Measurements from ENCODE around the gene OSM.
"Not testable (repeated sequence)": the region's sequence is repeated elsewhere in the genome, so short reads cannot be mapped to it uniquely, and the experiment has no call there.

The OSM gene

GRCh38 chr22:30224161-30224857 lies 42.3 kb downstream of the OSM start:
- intact Hi-C loops (cut with DNase I), result no loop called here
- DNase-seq, result no peak

DNA sequence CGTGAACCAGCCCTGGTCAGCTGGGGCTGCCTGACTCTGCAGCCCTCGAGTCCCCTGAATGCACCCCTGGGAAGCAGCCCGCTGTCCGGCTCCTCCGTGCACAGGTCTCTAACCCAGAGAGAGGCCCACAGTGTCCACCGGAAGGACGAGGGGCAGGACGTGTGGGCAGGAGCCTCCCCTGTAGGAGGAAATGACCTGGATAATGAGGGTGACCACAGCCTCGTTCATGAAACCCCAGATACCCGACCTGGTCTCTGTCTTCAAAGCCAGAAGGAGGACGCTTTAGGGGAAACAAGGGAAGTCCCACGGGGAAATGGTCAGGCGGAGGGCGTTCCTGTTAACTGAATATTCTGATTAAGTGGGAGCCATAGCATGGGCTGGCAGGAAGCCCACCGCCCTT lies 43.3 kb downstream of the OSM start:
- intact Hi-C loops (cut with DNase I), result no loop called here
- DNase-seq, result no peak

DNA sequence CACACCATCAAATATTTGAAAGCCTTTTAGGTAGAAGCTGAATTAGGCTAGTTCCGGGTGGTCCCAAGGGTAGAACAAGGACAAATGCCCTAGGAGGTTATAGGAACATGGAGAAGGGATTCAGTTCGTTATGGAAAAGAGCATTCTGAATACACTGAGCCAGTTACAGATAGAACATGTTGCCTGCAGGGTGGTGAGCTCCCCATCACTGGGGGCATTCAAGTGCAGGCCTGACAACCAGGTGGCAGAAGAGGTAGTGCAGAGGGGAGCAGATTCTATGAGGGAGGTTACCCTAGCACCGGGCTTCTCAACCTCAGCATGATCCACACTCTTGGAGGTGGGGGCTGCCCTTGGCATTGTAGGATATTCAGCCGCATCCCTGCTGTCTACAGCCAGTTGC lies 44.3 kb downstream of the OSM start:
- no peak for DNase-seq
- intact Hi-C loops (cut with DNase I), result no loop called here

GRCh38 chr22:30221121-30221992 lies 45.3 kb downstream of the OSM start:
- intact Hi-C loops (cut with DNase I), result no loop called here
- DNase-seq, result no peak

DNA sequence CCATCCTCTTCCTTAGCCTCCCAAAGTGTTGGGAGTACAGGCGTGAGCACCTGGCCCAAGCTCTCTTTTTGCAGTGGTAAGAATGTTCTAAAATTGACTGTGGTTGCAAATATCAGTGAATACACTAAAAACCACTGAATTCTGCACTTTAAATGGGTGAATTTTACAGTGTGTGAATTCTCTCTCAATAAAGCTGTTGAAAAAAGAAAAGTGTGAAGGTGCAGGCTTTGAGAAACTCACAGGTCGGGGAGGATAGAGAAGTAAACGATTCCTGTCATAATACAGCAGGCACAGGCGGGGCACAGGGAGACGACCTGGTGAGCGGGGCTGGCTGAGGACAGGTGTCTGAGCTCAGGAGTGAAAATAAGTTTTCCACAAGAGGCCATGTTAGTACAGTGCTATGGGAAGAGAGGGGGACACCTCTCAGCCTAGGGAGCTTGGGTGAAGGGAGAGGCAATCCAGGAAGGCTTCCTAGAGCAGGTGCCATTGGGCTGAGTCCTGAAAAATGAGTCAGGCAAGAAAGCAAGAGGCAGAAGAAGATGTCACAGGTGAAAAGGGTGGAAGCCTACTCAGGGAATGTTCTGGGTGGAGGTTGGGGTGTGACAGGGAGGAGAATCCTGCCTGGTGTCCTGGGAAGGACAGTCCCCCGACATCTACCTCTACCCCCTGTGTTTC lies 46.2 kb downstream of the OSM start:
- DNase-seq, result no peak
- intact Hi-C loops (cut with DNase I), result no loop called here

GRCh38 chr22:30219668-30220278 lies 46.9 kb downstream of the OSM start:
- no peak for DNase-seq
- intact Hi-C loops (cut with DNase I), result no loop called here

- no peak for DNase-seq
- intact Hi-C loops (cut with DNase I), result no loop called here
Observed at GRCh38 chr22:30219049-30219654, 47.5 kb downstream of the OSM start.

- intact Hi-C loops (cut with DNase I), result no loop called here
- DNase-seq, result peak in 19 of 42 donors; percentile 15 to 77 (median 43)
Observed at GRCh38 chr22:30217698-30218560, 48.7 kb downstream of the OSM start.

DNA sequence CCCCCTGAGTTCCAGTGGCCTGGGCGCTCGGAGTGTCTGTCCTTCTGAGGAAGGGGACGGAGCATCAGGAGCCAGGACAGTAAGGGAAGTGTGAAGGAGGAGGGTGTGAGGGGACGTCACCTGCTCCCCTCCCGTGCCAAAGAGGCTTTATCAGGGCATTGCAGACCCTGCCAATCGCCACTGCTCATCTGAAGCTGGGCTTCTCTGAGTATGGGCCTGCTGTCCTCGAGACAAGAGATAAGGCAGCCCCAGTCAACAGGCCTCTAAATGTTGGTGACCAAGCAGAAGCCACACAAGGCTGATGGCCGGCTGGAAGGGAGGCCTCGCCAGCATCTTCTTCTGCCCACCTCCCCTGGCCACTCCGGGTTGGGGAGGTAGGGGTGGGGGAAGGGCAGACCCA lies 49.9 kb downstream of the OSM start:
- intact Hi-C loops (cut with DNase I), result no loop called here
- no peak for DNase-seq

GRCh38 chr22:30216272-30216671 lies 50.4 kb downstream of the OSM start:
- DNase-seq; intact Hi-C loops (cut with DNase I): not testable (repeated sequence)

DNA sequence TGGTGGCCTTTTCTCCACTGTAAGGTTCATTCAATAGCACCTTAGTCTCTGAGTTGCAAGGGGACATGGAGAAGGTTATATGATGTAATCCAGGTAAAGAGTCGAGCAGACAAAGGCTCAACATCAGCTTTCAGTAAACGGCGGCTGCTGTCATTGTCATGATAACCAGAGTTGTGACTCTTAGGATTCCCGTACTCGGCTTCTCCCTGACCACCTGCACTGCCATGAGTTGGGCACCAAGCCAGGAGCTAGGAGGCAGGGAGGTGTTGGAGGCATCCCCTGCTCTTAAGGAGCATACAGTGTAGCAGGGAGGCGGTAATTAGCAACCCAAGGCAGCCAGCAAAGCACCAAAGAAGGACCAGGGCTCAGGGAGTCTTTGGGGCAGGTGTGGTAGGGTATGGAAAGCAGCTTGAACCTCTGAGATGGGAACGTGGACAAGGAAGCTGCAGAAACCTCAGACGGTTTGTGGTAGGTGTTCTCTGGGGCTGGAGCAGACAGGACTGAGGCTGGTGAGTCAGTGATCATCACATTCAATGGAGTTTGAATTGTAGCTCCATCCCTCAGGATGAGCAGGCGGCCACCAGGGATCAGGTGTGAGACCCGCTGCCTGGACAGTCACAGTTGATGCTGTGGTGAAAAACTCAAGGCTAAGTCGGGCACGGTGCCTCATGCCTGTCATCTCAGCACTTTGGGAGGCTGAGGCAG lies 51.8 kb downstream of the OSM start:
- no peak for DNase-seq
- intact Hi-C loops (cut with DNase I), result no loop called here

DNA sequence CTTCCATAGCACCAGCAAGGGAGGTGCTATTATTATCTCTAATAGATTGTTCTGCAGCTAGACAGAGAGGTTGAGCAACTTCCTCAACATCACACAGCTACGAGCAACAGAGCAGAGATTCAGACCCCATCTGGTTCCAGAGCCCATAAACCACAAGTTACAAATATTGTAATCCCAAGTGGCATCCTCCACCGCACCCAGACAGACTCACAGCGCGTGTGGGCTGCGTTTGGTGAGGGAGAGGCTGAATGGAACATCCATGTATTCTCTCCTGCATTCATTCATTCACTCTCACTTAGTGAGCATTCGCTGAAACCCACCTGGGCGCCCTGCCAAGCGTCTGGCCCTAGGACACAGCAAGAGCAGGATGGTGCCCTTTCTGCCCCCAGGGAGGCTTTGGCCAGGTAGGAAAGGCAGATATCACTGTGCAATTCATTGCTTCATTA lies 53.6 kb downstream of the OSM start:
- no peak for DNase-seq
- intact Hi-C loops (cut with DNase I), result no loop called here

Data from head of caudate nucleus (tissue), 42 donors.